RWPE2 (cell line): ENCODE data around the gene LNP1.

ENCODE experiments used
- ATAC-seq: fragments of 200-7000 bp; cut with Tn5 transposase; 3 replicates; pipeline ENCODE4 v1.9.1; 2021; ENCODE audit warnings: low read depth
- DNase-seq: peaks from one replicate; pipeline ENCODE4 v3.0.0-alpha.2; 2020; ENCODE audit warnings: low spot score
- H3K27ac ChIP-seq: fragments of 450-650 bp; 2 replicates; pipeline ENCODE4 v1.5.1; 2017; ENCODE audit warnings: mild to moderate bottlenecking; ENCODE audit not compliant: poor library complexity, severe bottlenecking
- H3K27me3 ChIP-seq: fragments of 250-450 bp; sonication (Bioruptor Pico); 2 replicates; pipeline ENCODE4 v1.5.1; 2021; ENCODE audit warnings: mild to moderate bottlenecking, moderate library complexity; ENCODE audit not compliant: insufficient read depth, poor library complexity, severe bottlenecking
- H3K36me3 ChIP-seq: fragments of 250-450 bp; sonication (Bioruptor Pico); 2 replicates; pipeline ENCODE4 v1.5.1; 2020; ENCODE audit warnings: low read depth, mild to moderate bottlenecking, moderate library complexity
- H3K4me1 ChIP-seq: fragments of 250-450 bp; sonication (Bioruptor Pico); 2 replicates; pipeline ENCODE4 v1.5.1; 2021; ENCODE audit warnings: mild to moderate bottlenecking, moderate library complexity; ENCODE audit not compliant: insufficient read depth, poor library complexity, severe bottlenecking
- H3K4me3 ChIP-seq: fragments of 250-450 bp; sonication (Bioruptor Pico); 2 replicates; pipeline ENCODE4 v1.5.1; 2021; ENCODE audit warnings: mild to moderate bottlenecking, moderate library complexity; ENCODE audit not compliant: severe bottlenecking
- H3K9me3 ChIP-seq: fragments of 250-450 bp; sonication (Bioruptor Pico); 2 replicates; pipeline ENCODE4 v1.5.1; 2021; ENCODE audit warnings: mild to moderate bottlenecking, moderate library complexity; ENCODE audit not compliant: severe bottlenecking
- TF ChIP-seq, protein P1 (sequence below): fragments of 450-650 bp; IDR thresholded peaks from one replicate; pipeline ENCODE4 v1.5.1; 2017; ENCODE audit warnings: mild to moderate bottlenecking, moderate library complexity; ENCODE audit not compliant: poor library complexity, severe bottlenecking

The LNP1 gene

DNA sequence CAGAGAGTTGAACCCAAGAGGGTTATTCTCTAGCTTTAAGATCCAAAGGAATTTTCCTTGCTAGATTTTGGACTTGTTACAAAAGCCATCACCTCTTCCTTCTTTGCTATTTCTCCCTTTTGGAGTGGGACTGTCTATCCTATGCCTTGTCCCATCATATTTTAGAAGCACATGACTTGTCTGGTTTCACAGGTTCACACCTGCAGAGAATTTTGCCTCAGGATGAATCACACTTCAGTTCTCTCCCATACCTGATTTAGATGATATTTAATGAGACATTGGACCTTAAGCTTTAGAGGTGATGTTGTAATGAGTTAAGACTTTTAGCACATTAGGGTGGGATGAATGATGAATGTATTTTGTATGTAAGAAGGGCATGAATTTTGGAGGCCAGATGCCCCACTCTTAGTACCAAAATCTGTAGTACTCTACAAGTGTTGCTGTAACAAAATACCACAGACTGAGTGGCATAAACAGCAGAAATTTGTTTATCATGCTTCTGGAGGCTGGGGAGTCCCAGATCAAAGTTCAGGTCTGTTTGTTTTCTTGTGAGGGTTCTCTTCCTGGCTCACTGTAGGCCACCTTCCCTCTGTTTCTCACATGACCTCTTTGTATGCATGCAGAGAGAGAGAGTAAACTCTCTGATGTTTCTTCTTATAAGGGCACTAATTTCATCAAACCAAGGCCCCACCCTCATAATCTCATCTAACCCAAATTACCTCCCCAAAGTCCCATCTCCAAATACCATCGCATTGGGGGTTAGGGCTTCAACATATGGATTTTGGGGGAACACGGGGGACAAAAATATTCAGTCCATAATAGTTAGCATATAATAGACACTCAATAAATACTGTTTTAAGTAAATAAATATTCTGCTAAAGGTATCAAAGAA is 10.0 kb downstream of the LNP1 start:
- TF ChIP-seq, protein P1, sequence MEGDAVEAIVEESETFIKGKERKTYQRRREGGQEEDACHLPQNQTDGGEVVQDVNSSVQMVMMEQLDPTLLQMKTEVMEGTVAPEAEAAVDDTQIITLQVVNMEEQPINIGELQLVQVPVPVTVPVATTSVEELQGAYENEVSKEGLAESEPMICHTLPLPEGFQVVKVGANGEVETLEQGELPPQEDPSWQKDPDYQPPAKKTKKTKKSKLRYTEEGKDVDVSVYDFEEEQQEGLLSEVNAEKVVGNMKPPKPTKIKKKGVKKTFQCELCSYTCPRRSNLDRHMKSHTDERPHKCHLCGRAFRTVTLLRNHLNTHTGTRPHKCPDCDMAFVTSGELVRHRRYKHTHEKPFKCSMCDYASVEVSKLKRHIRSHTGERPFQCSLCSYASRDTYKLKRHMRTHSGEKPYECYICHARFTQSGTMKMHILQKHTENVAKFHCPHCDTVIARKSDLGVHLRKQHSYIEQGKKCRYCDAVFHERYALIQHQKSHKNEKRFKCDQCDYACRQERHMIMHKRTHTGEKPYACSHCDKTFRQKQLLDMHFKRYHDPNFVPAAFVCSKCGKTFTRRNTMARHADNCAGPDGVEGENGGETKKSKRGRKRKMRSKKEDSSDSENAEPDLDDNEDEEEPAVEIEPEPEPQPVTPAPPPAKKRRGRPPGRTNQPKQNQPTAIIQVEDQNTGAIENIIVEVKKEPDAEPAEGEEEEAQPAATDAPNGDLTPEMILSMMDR = no peak
- H3K4me3 ChIP-seq = no peak overlapping the region

DNA sequence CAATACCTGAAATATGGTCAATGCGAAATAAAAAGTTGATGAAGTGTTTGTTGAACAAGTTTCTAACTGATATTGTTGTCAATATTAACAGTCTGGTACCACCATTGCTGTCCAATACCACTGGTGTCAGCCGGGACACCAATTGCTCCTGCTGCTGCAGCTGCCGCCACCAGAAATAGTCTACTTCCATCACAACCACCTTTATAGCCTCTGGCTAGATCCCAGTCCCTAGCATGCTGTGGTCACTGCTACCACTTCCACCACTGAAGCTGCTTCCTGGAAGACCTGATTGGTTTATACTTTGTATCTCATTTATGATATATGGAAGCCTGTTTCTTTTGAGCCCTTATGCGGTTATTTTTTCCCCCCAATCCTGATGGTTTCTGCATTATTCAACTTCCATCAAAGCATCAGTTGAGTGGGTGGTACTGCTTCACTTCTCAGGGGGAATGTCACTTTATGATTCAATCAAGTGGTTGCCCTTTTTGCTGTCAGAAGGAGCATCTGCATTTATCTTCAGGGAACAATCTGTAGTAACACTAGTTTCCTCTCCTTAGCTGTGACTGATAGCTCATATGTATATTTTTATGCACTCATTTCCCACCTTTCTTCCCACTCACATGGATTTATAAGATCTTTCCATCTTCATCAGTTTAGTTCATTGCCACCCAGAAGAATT is 11.7 kb downstream of the LNP1 start:
- Histone ChIP-seq H3K4me1 (no peaks in the 10 kb centered on the region), H3K9me3 (no peaks in the 10 kb centered on the region), H3K27me3 (no peaks in the 10 kb centered on the region), H3K27ac (no peak overlapping the region), H3K4me3 (no peak overlapping the region), H3K36me3 (no peaks in the 10 kb centered on the region)
- ATAC-seq (no peak), DNase-seq (no peak)
- TF ChIP-seq, protein P1 = no peak

More for the DNA sequence above, 10.0 kb downstream of the LNP1 start:
- DNase-seq (no peak), ATAC-seq (no peak)
- H3K27me3 ChIP-seq = no peaks in the 10 kb centered on the region
- H3K36me3 ChIP-seq = peaks cover 7% of the 10 kb centered on the region
- no peaks in the 10 kb centered on the region for H3K9me3 ChIP-seq
- no peak overlapping the region for H3K27ac ChIP-seq
- H3K4me1 ChIP-seq = no peaks in the 10 kb centered on the region

DNA sequence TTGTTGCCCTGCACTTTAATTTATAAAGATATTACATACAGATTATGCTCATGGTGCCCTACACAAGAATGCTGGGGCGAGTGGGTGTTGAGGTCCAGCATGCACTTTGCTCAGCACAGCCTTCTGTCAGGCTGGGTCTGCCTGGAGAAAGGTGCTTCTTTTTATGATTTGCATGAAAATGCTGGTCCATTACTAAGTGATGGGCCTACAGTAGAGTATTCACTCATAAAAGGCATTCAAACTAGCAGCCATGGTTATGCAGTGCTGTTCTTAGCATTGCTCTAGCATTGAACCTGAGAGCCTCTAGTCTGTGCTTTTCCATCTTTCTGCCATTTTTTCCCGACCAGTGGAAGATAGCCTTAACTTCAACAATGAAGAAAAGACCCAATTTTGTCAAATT is 12.3 kb downstream of the LNP1 start:
- TF ChIP-seq, protein P1 = no peak
- Histone ChIP-seq H3K27me3 (no peaks in the 10 kb centered on the region), H3K36me3 (no peaks in the 10 kb centered on the region), H3K9me3 (no peaks in the 10 kb centered on the region), H3K4me3 (no peak overlapping the region), H3K4me1 (no peaks in the 10 kb centered on the region), H3K27ac (no peak overlapping the region)
- DNase-seq = no peak
- no peak for ATAC-seq

DNA sequence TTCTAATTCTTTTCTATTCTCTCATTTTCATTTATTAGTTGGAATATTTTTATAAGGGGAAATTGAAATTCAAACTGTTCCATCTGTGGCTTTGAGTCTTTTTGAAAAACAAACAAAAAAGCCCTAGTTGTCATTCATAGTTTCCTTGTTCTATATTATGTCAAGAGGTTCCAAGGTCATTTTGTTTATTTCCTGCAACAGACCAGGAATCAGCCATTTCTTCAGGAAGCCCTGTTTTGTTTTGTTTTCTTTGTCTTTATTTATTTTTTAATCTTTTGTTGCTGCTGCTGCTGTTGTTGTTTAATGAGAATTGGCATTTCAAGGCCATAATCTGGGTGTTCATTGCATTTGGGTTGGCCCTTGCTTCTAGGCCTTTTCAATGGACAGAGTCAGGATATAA is 14.8 kb downstream of the LNP1 start:
- H3K4me1 ChIP-seq = no peaks in the 10 kb centered on the region
- TF ChIP-seq, protein P1 = no peak
- DNase-seq (no peak), ATAC-seq (no peak)
- no peaks in the 10 kb centered on the region for H3K27me3 ChIP-seq
- H3K27ac ChIP-seq = no peak overlapping the region
- H3K4me3 ChIP-seq = no peak overlapping the region
- no peaks in the 10 kb centered on the region for H3K9me3 ChIP-seq
- no peaks in the 10 kb centered on the region for H3K36me3 ChIP-seq
